Central memory CD8-positive, alpha-beta T cell (primary cell): ENCODE measurements around the gene IGSF3.

Source experiments
- ATAC-seq: fragments of 150-1000 bp; cut with Tn5 transposase; replicated peaks from 2 replicates; pipeline ENCODE4 v1.10.0; 2022; ENCODE audit warnings: mild to moderate bottlenecking, moderate FRiP score, moderate number of reproducible peaks; ENCODE audit not compliant: poor library complexity, severe bottlenecking; ENCODE audit errors: extremely low read depth
- DNase-seq, 2 donors: peaks; one replicate each; pipeline ENCODE4 v3.0.0; 2021; ENCODE audit warnings: low spot score in 2 of 2
- H3K27ac Mint-ChIP-seq: one replicate; pipeline ENCODE4 v1.8.0; 2022; ENCODE audit warnings: low read depth, mild to moderate bottlenecking, moderate library complexity, mixed read lengths
- H3K27me3 Mint-ChIP-seq: one replicate; pipeline ENCODE4 v1.8.0; 2022; ENCODE audit warnings: mixed read lengths
- H3K36me3 Mint-ChIP-seq: one replicate; pipeline ENCODE4 v1.8.0; 2022; ENCODE audit warnings: mild to moderate bottlenecking, moderate library complexity, mixed read lengths; ENCODE audit not compliant: insufficient read depth
- H3K4me1 Mint-ChIP-seq: one replicate; pipeline ENCODE4 v1.8.0; 2022; ENCODE audit warnings: mixed read lengths
- H3K4me3 Mint-ChIP-seq: one replicate; pipeline ENCODE4 v1.8.0; 2022; ENCODE audit warnings: mild to moderate bottlenecking, moderate library complexity, mixed read lengths
- H3K9me3 Mint-ChIP-seq: one replicate; pipeline ENCODE4 v1.8.0; 2022; ENCODE audit warnings: mixed read lengths

IGSF3 gene

DNA sequence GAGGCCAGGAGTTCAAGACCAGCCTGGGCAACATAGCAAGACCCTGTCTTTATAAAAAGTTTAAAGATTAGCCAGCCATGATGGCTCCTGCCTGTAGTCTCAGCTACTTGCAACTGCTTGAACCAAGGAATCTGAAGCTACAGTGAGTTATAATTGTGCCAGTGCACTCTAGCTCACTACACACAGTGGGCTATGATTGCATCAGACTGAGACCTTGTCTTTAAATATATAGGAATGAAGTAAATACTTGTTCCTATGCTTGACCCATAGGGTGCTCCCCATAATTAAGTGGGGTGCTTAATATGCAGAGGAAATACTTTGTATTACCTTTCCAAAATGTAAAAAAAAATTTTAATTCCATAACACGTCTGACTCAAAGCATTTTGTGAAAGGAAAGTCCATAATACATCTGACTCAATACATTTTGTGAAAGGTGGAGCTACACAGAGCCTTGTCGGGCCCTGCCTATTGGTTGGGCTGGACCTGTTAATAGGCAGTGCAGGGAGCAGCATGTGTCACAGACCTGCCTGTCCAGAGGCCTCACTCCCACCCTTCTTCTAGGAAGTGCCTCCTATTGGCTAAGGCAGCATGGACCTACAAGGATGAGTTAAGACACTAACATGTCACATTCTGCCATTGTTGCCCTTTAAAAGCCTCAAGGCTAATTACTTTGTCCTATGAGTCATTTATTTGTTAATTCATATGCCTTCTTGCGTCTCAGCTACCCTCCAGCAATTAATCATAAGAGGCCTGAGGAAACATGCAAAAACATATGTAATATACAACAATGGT, 130.3 kb downstream of the IGSF3 start:
- DNase-seq (no peak), ATAC-seq (no peak)
- no peaks in the 10 kb centered on the region for H3K9me3 Mint-ChIP-seq
- H3K27me3 Mint-ChIP-seq: no peaks in the 10 kb centered on the region
- peaks cover 29% of the 10 kb centered on the region for H3K4me1 Mint-ChIP-seq
- peaks cover 30% of the 10 kb centered on the region for H3K36me3 Mint-ChIP-seq
- no peak overlapping the region for H3K27ac Mint-ChIP-seq
- no peak overlapping the region for H3K4me3 Mint-ChIP-seq

DNA sequence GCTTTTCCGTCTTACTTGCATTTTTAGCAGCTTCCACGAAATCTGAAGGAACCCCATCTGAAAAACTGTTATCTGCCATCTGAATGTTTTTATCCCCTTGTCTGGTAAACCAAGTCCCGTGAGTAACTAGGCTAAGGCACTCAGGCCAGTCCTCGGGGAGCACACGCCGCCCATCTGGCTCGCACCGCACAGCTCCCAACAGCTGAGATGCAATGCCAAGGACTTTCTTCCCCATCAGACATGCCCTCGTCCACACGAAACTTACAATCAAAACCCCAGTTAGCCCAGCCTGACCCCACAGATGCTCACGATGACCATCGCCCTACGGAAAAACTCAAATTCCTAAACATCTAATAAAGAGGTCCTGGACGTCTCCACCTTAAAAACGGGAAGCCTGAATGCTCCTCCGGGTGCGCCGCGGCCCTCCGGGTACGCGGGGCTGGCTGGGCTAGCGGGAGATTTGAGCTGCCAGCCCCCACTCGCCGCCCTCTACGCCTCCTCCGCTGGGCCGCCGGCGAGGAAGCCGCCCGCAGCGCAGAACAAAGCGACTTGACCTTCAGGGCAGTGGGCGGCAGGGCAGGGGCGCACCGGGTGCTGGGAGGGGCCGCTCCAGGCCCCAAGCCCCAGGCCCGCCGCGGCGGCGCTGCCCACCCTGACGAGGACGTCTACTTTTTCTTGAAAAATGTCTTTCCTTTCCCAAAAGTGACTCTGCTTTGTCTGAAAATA, 133.4 kb downstream of the IGSF3 start:
- no peaks in the 10 kb centered on the region for H3K9me3 Mint-ChIP-seq
- no peak for DNase-seq
- H3K4me1 Mint-ChIP-seq: peaks cover 12% of the 10 kb centered on the region
- no peaks in the 10 kb centered on the region for H3K27me3 Mint-ChIP-seq
- H3K36me3 Mint-ChIP-seq: peaks cover 30% of the 10 kb centered on the region
- no peak for ATAC-seq
- peak overlapping the region; percentile 44 for H3K27ac Mint-ChIP-seq
- no peak overlapping the region for H3K4me3 Mint-ChIP-seq

DNA sequence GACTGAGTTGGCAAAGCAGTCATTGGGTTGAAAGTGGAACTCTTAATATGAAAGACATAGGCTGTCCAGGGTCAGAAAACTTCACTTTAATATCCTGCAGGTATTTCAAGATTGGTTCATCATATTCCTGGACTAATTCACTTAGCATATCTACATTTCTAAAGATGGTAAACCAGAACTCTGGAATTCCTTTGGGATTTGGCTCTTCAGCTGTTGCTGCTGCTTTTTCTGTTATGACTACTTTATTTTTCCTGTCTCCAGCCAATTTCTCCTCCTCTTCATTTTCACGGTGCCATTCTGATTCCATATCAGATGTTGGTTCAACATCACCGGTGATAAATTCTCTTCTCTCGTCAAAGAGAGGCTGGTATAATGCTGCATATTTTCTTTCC, 134.1 kb downstream of the IGSF3 start:
- no peak overlapping the region for H3K4me3 Mint-ChIP-seq
- no peaks in the 10 kb centered on the region for H3K9me3 Mint-ChIP-seq
- H3K4me1 Mint-ChIP-seq: peaks cover 10% of the 10 kb centered on the region
- peak overlapping the region; percentile 44 for H3K27ac Mint-ChIP-seq
- ATAC-seq (no peak), DNase-seq (no peak)
- H3K36me3 Mint-ChIP-seq: peaks cover 30% of the 10 kb centered on the region
- no peaks in the 10 kb centered on the region for H3K27me3 Mint-ChIP-seq

GRCh38 chr1:116532671-116533428, 134.7 kb downstream of the IGSF3 start:
- Mint-ChIP-seq H3K36me3 (peaks cover 30% of the 10 kb centered on the region), H3K27me3 (no peaks in the 10 kb centered on the region), H3K9me3 (no peaks in the 10 kb centered on the region), H3K4me3 (no peak overlapping the region), H3K27ac (peak overlapping the region; percentile 44), H3K4me1 (peaks cover 15% of the 10 kb centered on the region)
- DNase-seq (no peak), ATAC-seq (no peak)

GRCh38 chr1:116531917-116532316, 135.6 kb downstream of the IGSF3 start:
- Mint-ChIP-seq H3K4me1 (peaks cover 15% of the 10 kb centered on the region), H3K9me3 (no peaks in the 10 kb centered on the region), H3K4me3 (no peak overlapping the region), H3K36me3 (peaks cover 26% of the 10 kb centered on the region), H3K27me3 (no peaks in the 10 kb centered on the region), H3K27ac (no peak overlapping the region)
- no peak for ATAC-seq
- DNase-seq: no peak

- Mint-ChIP-seq H3K36me3 (peaks cover 13% of the 10 kb centered on the region), H3K27me3 (no peaks in the 10 kb centered on the region), H3K9me3 (no peaks in the 10 kb centered on the region), H3K27ac (no peak overlapping the region), H3K4me1 (peaks cover 21% of the 10 kb centered on the region), H3K4me3 (no peak overlapping the region)
- no peak for DNase-seq
- no peak for ATAC-seq
Observed at GRCh38 chr1:116529681-116530080, 137.9 kb downstream of the IGSF3 start.

DNA sequence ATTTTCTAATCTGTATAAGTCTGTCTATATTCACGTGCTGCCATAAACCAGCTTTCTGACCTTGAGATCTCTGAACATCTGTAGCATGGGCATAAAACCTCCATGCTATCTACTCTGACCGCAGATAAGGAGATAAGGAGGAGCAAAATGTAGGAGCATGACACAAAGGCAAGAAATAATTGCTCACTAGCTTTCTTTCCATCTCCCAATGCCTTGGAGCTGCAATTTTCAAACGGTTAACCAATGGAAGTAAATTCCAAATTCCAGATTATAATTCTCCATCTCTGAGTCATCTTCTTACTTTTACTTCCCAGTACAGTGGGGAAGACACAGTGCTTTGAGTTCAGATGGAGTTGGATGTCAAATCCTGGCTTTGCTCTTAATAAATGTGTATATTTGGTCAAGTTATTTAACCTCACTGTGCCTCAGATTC, 138.3 kb downstream of the IGSF3 start:
- Mint-ChIP-seq H3K4me3 (no peak overlapping the region), H3K27ac (no peak overlapping the region), H3K9me3 (no peaks in the 10 kb centered on the region), H3K4me1 (peaks cover 21% of the 10 kb centered on the region), H3K27me3 (no peaks in the 10 kb centered on the region), H3K36me3 (peaks cover 13% of the 10 kb centered on the region)
- no peak for ATAC-seq
- DNase-seq: no peak

DNA sequence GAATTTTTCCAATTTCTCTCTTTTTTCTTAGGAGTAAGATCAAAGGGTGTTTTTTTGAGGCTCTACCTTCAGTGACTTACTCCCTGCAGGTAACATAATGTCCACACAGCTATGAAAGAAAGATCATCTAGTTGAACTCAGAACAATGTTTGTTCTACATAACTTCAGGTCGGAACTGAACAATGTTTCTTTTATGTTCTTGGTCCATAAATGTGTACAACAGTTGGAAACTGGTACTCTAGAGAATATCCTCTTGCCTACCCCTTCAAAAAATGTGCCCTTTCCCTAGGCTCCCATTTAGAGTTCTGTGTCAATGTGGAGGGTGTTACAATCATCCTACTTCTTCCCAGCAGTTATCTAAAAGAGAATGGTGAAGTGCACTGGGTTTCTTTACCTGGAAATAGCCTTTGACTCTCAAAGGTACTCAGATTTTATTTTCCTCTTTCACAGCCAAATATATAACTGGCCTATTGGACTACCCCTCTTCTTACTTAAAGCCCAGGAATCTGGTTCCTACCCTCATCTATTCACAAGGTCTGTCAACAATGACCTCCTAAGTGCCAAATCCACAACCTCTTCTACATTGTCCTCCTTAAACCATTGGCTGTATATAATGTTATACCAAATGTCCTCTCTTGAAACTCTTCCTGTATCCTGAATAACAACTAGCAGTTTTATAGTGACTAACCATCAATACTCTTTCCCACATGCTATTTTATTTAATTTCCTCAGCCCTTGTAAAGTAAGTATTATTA, 139.0 kb downstream of the IGSF3 start:
- Mint-ChIP-seq H3K4me3 (no peak overlapping the region), H3K27ac (peak overlapping the region; percentile 7), H3K27me3 (no peaks in the 10 kb centered on the region), H3K36me3 (peaks cover 7% of the 10 kb centered on the region), H3K4me1 (peaks cover 24% of the 10 kb centered on the region), H3K9me3 (no peaks in the 10 kb centered on the region)
- no peak for ATAC-seq
- no peak for DNase-seq

- DNase-seq (no peak), ATAC-seq (no peak)
- H3K27ac Mint-ChIP-seq: no peak overlapping the region
- H3K36me3 Mint-ChIP-seq: peaks cover 4% of the 10 kb centered on the region
- H3K9me3 Mint-ChIP-seq: no peaks in the 10 kb centered on the region
- no peak overlapping the region for H3K4me3 Mint-ChIP-seq
- peaks cover 30% of the 10 kb centered on the region for H3K4me1 Mint-ChIP-seq
- no peaks in the 10 kb centered on the region for H3K27me3 Mint-ChIP-seq
Observed at GRCh38 chr1:116525440-116525839, 142.1 kb downstream of the IGSF3 start.
